H1 (cell line): ENCODE data around the gene NSUN4.

Source experiments
- CREB1 ChIP-seq: IDR thresholded peaks from 2 replicates; pipeline ENCODE4 v1.6.1; 2012; ENCODE audit warnings: inconsistent platforms
- CTCF ChIP-seq, 3 experiments: IDR thresholded peaks; 1 replicate in 2 of 3; 2 replicates in 1 of 3; pipeline versions ENCODE4 v1.5.1 to v1.6.1; 2011; ENCODE audit warnings: low read length in 3 of 3, mild to moderate bottlenecking in 3 of 3, inconsistent platforms in 2 of 3, low read depth in 1 of 3, moderate library complexity in 1 of 3; ENCODE audit not compliant: insufficient read depth in 1 of 3; ENCODE audit errors: control extremely low read depth in 1 of 3
- JUN ChIP-seq: IDR thresholded peaks from 2 replicates; pipeline ENCODE4 v1.6.1; 2011; ENCODE audit warnings: low read depth, mild to moderate bottlenecking, improper control_type of control experiment, low read length
- MAFK ChIP-seq: IDR thresholded peaks from 2 replicates; pipeline ENCODE4 v1.6.1; 2012; ENCODE audit warnings: low read depth, mild to moderate bottlenecking, improper control_type of control experiment, low read length
- SIN3A ChIP-seq, 2 experiments: IDR thresholded peaks in 1 of 2; conservative IDR thresholded peaks in 1 of 2; 2 replicates each; pipeline ENCODE4 v1.6.1; 2011 to 2012; ENCODE audit warnings: low read length in 2 of 2, improper control_type of control experiment in 1 of 2, low read depth in 1 of 2, mild to moderate bottlenecking in 1 of 2
- TCF12 ChIP-seq: IDR thresholded peaks from 2 replicates; pipeline ENCODE4 v1.6.1; 2011; ENCODE audit warnings: low read depth, mild to moderate bottlenecking, low read length
- YY1 ChIP-seq: IDR thresholded peaks from 2 replicates; pipeline ENCODE4 v1.6.1; 2011; ENCODE audit warnings: low read depth, mild to moderate bottlenecking, low read length

DNA sequence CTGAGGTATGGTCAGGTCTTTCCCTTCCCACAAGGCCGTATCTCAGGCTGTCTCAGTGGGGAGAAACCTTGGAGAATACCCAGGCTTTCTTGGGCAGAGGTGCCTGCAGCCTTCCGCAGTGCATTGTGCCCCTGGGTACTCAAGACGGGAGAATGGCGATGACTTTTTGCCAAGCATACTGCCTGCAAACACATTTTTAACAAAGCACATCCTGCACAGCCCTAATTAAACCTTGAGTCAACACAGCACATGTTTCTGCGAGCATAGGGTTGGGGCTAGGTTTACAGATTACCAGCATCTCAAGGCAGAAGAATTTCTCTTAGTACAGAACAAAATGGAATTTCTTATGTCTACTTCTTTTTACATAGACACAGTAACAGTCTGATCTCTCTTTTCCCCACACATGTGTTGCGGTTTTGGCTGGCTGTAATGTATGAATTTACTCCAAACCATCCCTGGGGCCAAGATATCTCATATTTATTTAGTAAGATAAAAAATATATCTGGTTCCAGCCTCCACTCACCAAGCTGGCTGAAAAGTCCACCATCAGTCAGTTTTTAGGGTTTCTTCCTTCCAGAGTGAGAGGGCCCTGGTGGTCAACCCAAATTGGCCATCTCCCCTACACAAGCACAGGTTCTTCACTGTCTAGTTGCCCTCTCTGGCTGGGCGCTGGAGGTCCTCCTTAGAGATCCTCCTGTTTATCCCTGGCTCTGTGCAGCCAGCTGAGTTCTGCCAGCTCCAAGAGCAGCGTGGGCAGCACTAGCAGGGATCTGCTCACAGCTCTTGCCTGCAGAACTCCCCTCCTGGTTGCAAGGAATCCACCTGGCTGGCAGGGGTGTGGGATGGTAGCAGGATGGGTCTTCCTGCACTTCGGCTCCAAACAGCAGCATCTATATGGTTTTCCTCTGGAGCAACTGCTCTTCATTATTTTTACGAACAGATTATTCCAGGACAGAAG is 56.1 kb downstream of the NSUN4 start:
- TF ChIP-seq CTCF (IDR thresholded peaks at IDR 0.05; ENCODE audit: control extremely low read depth in 1 of 3, insufficient read depth in 1 of 3, low read depth in 1 of 3, low read length in 3 of 3), result no peak
- TF ChIP-seq CREB1, result no peak
- no peak for TF ChIP-seq TCF12
- no peak for TF ChIP-seq JUN
- no peak for TF ChIP-seq SIN3A (conservative IDR thresholded peaks at IDR 0.05 in 1 of 2, IDR thresholded peaks at IDR 0.05 in 1 of 2; ENCODE audit: low read depth in 1 of 2, low read length in 2 of 2)
- TF ChIP-seq MAFK, result no peak
- no peak for TF ChIP-seq YY1
